Measurements from ENCODE around the gene SBK3. TPM values are rescaled to one million over a fixed set of nuclear protein-coding genes. Genes with fewer than 3 reads are reported as not detected.

The SBK3 gene
- total and polyA plus RNA-seq, 3 donors from 2014 or later: 0.34 to 0.81 (median 0.39) TPM

- H3K27me3 ChIP-seq: no peaks in the 10 kb centered on the region
- no peak overlapping the region for H3K27ac ChIP-seq
- no peak overlapping the region for H3K4me3 ChIP-seq
- WGBS, 2 donors: 84 to 89% methylated on average over 11 of the region's 11 CpGs
- no peak for DNase-seq
- TF ChIP-seq POLR2A (IDR thresholded peaks at IDR 0.05) (no peak), CTCF (IDR thresholded peaks at IDR 0.05) (no peak)
- no peaks in the 10 kb centered on the region for H3K9me3 ChIP-seq
- no peaks in the 10 kb centered on the region for H3K36me3 ChIP-seq (ENCODE audit: low read depth, missing control alignments)
- intact Hi-C loops (cut with DNase I; ENCODE audit: low total_unique reads): no loop called here
- peaks cover 16% of the 10 kb centered on the region for H3K4me1 ChIP-seq
Observed at GRCh38 chr19:55495646-55496349, 49.5 kb downstream of the SBK3 start.

- no peaks in the 10 kb centered on the region for H3K9me3 ChIP-seq
- WGBS, 2 donors: 0 to 14% methylated on average over 1 to 22 of the region's 22 CpGs
- peak; percentile 74 for DNase-seq
- TF ChIP-seq CTCF (IDR thresholded peaks at IDR 0.05) (no peak), POLR2A (IDR thresholded peaks at IDR 0.05) (no peak)
- no peaks in the 10 kb centered on the region for H3K27me3 ChIP-seq
- H3K36me3 ChIP-seq (ENCODE audit: low read depth, missing control alignments): no peaks in the 10 kb centered on the region
- peak overlapping the region; percentile 28 to 90 for H3K27ac ChIP-seq
- intact Hi-C loops (cut with DNase I; ENCODE audit: low total_unique reads): no loop called here
- H3K4me1 ChIP-seq: peaks cover 16% of the 10 kb centered on the region
- H3K4me3 ChIP-seq: peak overlapping the region; percentile 42
Observed at GRCh38 chr19:55494172-55494761, 51.1 kb downstream of the SBK3 start.

- Histone ChIP-seq H3K4me3 (peak overlapping the region; percentile 42), H3K9me3 (no peaks in the 10 kb centered on the region), H3K27me3 (no peaks in the 10 kb centered on the region), H3K4me1 (peaks cover 16% of the 10 kb centered on the region), H3K36me3 (ENCODE audit: low read depth, missing control alignments) (no peaks in the 10 kb centered on the region), H3K27ac (peak overlapping the region; percentile 28 to 90)
- TF ChIP-seq POLR2A (IDR thresholded peaks at IDR 0.05) (no peak), CTCF (IDR thresholded peaks at IDR 0.05) (no peak)
- intact Hi-C loops (cut with DNase I; ENCODE audit: low total_unique reads): no loop called here
- DNase-seq: no peak
- WGBS, 2 donors: 7 to 44% methylated on average over 12 to 27 of the region's 38 CpGs
Observed at GRCh38 chr19:55493645-55494171, 51.6 kb downstream of the SBK3 start.

DNA sequence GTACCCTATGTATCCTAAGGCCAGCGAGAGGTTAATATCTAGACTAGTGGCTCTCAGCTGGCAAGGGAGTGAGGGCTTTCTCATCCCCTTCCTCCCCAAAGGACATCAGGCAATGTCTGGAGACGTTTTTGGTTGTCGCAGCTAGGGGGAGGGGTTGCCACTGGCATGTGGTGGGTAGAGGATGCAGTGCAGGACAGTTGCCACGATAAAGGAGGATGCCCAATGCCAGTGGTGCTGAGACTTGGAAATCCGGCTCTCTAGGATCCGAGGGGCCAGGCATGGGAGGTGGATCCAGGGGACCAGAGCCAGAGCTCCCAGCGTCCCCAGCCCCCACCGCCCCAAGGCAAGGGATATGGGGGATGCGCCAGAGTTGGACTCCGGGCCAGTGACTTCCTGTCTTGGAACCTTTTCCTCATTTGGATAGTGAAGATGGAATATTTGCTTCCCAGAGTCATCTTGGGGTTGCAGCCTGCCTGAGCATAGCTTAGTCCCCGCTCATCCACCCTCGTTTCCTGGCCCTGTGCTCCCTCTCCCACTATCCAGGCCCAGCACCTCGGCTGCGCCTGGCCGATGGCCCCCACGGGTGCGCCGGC is 52.2 kb downstream of the SBK3 start:
- intact Hi-C loops (cut with DNase I; ENCODE audit: low total_unique reads): no loop called here
- Histone ChIP-seq H3K27ac (peak overlapping the region; percentile 28 to 90), H3K36me3 (ENCODE audit: low read depth, missing control alignments) (no peaks in the 10 kb centered on the region), H3K9me3 (no peaks in the 10 kb centered on the region), H3K4me3 (peak overlapping the region; percentile 18 to 42), H3K4me1 (peaks cover 16% of the 10 kb centered on the region), H3K27me3 (no peaks in the 10 kb centered on the region)
- no peak for DNase-seq
- TF ChIP-seq POLR2A (IDR thresholded peaks at IDR 0.05): no peak
- no peak for TF ChIP-seq CTCF (IDR thresholded peaks at IDR 0.05)
- WGBS, 2 donors: 22 to 37% methylated on average over 16 to 18 of the region's 18 CpGs

All from testis (tissue), 3 donors.